NCI-H2107 (cell line): Measurements from ENCODE around the gene CST4.
"Not testable (repeated sequence)": the region's sequence is repeated elsewhere in the genome, so short reads cannot be mapped to it uniquely, and the experiment has no call there.

ENCODE experiments used
- DNase-seq: peaks from one replicate; lab custom pipeline; 2025; lab: John Stamatoyannopoulos, UW

The CST4 gene

DNA sequence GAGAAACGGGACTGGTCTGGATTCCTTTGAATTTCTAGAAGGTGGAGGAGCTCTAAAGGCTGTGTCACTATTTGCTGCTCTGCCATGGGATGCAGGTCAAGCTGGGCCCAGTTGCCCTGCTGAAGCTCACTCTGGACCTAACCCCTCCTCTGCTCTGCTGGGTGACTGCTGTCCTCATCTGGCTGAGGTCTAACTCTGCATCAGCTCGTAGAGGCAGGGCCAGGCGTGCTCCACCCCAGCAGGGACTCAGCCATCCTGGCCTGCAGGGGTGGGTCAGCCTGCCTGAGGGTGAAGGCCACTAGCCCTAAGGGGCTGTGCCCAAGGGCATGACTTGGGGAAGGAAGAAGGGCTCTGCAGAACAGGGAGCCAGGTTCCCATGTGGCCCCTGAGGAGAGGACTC lies 852 bp downstream of the CST4 start:
- no peak for DNase-seq

DNA sequence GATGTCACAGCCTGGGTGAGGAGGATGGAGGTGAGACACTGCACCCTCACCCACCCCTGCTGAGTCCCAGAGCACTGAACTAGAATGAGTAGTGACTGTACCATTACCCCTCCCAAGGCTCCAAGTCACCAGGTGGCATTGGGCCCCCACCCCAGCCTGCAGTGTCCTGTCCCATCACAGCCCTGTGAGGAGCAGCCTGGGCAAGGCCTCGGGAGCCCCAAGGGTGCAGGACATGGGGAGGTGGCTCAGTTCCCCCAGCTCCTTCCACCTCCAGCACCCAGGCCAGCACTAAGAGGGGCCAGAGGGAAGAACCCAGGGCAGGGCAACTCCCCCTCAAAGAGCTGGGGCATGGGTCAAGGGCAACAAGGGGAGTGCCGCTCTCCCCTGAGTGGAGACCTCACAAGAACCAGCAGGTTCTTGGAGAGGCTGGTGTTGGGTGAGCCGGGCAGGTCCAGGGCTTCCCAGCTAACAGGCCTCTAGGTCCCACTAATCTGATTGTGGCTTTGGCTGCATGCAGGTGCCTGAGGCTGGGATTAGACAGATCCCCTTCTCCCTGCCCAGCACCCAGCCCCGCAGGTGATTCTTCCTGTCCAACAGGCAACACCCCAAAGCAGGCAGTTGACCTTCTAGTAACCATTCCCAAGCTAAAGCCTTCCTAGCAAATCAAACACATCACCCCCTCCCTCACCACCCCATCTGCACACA lies 2.6 kb downstream of the CST4 start:
- no peak for DNase-seq

DNA sequence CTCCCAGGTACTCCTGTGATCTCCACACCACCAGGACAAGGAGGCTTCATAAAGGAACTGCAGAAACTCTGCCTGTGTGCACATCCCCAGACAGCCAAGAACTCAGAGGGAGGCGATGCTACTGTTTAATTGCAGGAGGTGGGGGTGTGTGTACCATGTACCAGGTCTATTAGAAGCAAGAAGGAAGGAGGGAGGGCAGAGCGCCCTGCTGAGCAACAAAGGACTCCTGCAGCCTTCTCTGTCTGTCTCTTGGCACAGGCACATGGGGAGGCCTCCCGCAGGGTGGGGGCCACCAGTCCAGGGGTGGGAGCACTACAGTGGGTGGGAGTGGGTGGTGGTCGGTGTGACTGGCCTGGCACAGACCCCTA lies 3.3 kb downstream of the CST4 start:
- DNase-seq = not testable (repeated sequence)

DNA sequence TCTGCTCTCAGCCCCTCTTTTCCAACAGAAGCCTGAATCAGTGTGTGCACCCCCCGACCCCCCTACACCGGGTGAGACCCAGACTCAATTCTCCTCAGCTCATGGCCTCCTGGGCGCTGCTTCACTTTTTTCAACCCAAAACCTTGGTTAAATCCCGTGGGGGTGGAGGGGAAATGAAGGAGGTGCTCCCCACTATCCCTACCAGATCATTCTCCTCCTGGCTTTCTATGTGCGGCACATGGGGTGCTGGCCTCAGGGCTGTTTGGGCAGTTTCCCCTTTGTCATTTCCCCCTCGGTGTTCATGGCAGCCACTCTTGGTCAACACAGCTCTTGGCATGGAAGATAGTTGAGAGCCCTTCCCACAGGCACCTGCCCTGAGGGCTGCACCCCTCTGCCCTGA lies 4.6 kb downstream of the CST4 start:
- DNase-seq = no peak

DNA sequence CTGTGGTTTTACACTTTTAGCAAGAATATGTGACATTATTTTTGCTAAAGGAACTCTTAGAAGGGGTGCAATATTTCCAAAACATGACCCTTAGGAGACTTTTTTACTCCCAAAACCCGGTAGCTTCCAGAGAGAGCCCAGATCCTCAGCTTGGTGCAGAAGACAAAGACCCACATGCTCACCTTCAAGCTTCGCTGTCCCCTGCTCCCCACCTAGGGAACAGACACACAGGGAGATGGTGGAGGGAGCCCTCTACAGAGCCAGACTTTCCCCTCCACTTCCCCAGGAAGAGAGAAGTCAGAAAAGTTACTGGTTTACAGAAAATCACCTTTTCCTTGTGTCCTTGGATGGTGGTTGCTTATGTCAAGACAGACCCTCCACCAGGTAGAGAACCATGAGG lies 5.0 kb downstream of the CST4 start:
- DNase-seq = no peak

DNA sequence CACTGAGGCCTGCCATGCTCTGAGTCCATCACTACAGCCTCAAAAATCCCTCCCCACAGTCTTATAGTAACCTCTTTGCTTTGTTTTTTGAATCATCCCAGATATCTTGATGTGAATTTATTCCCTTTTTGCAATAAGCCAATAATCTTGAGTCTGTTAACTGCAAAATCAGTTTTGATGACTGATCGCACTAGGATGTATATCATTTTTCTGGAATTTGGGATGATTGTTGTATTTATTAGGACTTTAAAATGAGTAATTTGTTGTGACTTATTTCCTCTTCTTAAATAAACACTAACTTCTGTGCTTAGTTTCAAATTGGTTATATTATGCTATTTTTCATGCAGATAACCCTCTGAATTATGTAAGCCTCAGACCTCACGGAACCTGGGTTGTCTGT lies 5.6 kb downstream of the CST4 start:
- DNase-seq = no peak

DNA sequence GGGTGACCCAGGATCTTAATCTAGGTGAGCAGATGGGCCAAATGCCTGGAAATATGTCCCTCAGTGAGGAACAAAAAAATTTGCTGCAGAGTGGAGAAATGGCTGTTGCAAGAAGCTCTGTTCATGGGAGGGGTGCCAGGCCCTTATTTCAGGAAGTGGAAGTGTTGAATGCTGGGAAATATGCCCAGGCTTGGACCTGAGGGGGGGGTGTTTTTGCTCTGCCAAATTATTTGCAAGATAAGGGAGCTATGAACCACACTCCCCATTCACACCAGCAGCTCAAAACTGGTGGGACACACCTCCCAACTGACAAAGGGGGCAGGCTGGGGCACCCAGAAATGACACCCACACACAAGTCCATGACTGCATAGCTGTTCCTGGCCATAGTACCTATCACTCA lies 8.7 kb downstream of the CST4 start:
- DNase-seq = no peak

DNA sequence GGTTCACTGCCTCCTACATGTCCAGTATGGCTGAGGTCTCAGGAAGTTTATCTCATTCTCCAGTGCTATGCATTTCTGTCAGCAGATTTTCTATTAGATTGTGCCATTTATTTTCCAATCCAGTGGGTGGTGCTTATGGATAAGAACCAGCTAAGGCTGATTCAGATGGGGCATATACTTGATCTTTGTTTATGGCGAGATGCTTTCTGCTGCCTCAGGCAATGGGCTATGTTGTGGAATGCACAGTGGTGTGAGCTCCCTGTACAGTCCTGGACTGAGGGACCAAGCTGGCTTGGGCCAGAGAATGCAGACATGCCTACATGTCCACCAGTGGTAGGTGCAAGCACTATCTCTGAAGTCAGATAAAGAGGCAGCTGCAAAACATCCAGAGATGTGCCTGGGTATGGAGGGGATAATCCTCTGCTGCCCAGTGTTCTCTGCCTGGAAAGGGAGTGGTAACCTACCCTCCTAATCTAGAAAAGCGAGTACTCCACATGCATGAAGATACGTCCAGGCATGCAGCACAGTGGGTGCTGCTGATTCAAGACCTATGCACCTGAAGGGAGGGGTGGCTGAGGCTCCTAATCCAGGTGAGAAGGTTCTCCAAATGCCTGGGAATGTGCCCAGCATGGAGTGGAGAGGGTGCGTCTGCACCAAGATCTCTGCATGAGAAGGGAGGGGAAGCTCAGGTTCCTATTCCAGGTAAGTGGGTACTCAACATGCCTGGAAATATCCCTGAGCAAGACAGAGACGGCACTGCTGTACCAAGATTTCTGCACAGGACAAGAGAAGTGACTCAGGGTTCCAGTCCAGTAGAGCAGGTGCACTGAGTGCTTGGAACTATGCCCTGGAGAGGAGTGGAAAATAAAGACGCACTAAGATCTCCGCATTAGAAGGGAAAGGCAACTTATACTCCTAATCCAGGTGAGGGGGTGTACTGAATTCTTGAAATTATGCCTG lies 9.4 kb downstream of the CST4 start:
- DNase-seq = no peak

DNA sequence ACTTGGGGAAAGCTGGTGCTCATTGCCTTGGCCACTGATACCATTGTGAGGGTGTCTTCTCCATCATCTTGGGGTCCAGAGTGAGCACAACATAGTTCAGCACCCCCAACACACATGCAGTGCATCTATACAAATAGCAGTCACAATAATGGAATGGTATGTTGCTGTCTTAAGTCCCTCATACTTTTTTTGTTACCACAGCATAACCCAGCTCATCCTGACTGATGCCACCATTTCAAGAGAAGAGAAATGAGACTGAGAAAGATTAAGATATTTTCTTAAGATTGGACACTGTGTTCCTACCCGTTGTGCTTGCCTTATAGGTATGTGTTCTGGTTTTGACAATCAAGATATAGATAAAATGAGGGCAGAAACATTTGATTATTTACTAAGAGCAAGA lies 15.6 kb downstream of the CST4 start:
- DNase-seq = no peak

DNA sequence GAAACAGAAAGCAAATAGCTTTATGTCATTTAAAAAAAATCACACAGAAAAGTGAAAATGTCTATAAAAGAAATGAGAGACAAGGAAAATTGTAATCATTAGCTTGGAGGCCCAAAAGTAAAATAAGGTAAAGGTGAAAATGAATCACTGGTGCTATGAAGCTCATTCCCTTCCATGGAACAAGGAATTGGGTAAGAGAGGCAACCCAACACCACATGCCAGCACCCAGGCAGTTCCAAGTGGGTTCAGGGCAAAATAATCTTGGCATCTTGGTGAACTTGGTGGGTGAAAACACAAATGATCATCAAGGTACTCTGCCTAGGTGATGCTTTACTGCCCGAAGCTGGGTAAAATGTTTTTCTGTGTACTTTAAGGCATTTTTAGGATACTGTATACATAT lies 16.7 kb downstream of the CST4 start:
- no peak for DNase-seq

DNA sequence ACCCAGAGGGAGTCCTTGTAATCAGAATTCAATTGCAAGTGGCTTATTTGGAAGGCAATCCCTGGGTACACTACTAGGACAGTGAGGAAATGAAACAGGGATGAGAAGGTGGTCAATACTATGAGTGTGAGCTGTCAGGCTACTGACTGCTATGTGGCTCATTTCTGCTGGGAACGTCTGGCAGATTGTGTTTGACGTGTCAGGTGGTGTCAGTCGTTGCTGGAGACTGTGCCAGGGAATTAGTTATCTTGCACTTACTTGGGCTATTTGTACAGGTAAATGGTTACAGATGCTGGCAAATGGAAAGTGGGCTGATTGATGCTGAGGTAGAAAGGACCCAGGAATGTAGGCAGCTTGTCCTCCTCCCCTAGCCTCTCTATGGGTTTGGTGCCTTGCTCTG lies 17.4 kb downstream of the CST4 start:
- no peak for DNase-seq

DNA sequence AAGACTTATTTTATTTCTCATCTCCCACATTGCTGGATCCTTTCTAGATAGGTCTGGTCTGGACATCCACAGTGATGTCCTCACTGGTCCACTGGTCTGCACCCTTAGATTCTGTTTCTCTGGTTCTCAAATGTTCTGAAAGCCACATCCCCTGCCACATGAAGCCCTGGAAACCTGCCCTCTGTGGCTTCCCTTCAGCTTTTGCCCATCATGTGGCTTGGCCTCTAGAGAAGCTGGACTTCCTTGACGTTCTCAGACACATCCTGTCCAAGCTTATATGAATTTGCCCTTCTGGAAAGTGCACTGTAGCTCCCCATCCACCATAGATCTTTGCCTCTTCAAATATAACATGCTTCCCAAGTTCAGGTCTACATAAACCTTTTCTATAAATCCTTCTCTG lies 18.5 kb downstream of the CST4 start:
- DNase-seq = no peak

DNA sequence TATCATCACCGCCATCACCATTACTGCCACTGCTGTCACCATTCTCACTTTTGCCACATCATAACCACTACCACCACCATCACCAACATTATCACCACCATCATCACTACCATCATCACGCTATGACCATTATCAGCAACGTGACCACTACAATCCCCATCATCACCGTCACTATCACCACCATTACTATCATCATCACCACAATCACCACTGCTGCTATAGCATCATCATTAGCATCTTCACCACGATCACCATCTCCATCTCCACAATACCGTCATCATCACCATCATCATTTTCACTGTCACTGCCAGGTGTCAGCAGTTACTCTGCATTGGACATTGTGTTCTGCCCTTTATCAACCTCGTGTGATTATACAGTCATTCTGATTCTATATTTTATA lies 19.0 kb downstream of the CST4 start:
- DNase-seq = no peak

DNA sequence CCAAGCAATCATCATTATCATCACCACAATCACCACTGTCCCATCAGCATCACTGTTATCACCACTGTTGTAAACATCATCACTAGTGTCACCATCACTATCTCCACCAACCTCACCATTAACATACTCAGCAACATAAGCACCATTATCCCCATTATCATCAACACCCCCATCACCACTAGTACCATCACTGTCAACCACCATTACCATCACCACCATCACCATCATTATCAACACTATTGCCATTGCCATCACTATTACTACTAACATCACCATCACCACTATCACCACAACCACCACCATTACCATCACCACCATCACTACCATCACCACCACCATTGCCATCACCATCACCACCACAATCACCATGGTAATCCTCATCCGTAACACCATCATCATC lies 19.5 kb downstream of the CST4 start:
- DNase-seq = no peak

DNA sequence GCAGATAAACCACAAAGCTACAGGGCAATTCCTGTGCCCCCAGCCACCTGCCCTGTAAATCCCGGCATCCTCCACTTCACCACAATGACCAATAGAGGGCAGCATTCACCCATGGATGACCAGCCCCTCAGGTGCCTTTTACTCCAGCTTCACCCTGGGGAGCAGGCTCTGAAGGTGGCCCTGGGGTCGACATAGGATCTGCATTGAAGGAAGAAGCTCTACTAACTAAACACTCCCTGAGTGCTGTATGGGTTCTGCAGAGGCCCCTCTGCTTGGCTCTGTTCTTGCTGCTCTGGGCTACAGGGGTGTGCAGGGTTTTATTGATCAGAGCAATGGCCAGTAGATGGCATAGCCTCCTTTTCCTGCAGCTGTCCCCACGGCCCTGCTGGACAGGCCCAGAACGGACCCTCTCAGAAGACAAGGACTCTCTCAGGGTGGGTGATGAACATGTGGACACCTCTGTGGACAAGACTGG lies 20.3 kb downstream of the CST4 start:
- DNase-seq = peak; percentile 9

DNA sequence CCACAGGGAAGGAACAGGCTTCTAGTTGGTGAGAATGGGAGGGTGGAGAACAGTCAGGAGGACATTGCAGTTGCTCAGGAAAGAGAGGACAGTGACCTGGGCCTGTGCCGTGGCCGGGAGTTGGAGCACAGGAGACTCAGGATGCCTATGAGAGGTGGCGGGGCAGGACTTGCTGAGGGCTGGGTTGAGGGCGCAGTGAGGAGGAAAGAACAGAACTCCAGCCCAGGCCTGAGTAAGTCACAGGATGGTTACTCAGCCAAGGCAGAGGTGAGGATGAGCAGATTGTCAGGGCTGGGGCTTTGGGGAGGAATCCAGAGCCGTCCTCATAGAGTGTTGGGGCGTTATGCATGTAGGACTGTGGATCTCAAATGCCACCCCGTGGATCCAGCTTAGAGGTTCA lies 21.2 kb downstream of the CST4 start:
- DNase-seq = no peak

DNA sequence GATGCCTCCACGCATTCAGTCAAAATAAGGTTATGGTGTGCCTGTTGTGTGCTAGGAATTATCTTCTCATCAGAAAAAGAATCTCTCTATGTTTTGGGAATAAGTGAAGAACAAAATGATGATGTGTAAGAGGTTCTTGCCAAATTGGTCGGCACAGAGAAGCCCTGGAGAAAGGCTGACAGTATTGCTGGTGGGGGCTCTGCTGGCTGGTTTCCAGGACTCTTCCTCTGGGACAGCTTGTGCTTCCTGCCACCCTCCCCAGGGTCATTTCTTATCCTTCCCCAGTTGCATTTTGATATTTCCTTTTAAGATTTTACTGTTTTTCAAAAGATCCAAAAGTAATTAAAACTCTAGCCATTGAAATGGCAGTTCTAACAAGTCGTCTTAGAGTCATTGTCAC lies 22.1 kb downstream of the CST4 start:
- no peak for DNase-seq

DNA sequence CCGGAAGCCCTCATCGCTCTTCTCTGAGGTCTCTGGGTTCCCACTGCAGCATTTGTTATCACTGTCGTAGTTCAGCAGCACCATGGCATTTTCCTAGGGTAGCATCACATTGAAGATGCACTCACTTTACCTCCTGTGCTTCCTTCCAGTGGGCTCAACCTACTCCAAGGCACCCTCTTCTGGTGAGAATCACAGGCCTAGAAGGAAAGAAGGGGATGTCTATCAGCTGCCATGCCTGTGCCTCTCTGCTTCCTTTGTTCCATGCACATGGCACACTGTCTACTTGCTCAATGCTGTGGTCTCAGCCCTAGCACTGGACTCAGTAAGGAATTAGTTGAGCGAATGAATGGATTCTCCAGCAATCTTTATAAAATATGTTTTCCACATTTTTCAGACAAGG lies 22.6 kb downstream of the CST4 start:
- no peak for DNase-seq

DNA sequence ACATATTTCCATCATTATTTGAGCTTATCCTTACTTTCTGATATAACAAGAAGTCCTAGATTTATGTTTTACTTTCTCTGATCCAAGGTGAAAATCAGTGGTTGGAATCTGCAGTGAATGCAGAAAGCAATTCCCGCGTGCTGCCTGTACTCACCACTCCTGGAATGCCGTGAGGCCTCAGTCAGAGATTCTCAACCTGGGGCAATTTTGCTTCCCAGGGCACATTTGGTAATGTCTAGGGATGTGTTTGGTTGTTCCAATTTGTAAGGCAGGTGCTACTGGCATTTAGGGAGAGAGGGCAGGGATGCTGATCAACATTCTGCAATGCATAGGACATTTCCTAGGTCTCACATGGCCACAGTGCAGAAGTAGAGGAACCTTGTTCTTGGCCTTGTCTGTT lies 23.9 kb downstream of the CST4 start:
- DNase-seq = no peak

DNA sequence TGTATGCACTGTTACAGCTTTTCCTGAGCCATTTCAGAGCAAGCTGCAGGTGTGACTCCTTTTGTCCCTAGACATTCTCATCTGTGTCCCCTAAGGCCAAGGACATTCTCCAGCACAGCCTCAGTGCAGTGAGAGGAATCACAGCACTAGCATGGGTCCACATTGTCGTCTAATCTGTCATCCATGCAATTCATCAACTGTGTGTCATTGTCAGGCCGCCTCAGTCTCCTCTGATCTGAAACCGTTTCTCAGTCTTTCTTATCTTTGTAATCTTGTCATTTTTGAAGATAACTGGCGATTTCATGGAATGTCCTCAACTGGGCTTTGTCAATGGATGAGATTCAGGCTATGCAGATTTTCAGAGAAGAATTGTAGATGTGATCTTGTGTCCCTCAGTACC lies 24.8 kb downstream of the CST4 start:
- DNase-seq = not testable (repeated sequence)

DNA sequence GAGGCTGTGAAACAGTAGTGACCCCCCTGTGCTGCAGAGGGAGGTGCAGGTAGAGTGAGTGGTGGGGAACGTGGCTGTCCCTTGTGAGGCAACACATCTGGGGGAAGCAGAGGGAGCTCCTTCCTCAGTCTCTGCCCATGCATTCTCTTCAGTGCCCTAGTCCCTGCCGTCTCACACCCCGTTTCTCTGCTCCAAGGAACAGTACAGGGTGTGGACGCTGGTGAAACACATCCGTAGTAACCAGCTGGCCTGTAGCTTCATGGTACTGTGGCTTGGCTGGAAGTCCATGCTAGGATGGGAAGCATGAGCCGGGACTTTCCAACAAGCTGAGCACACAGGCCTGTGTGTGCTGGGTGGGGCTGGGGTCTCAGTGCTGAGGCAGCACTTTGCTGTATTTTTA lies 25.7 kb downstream of the CST4 start:
- DNase-seq = no peak

DNA sequence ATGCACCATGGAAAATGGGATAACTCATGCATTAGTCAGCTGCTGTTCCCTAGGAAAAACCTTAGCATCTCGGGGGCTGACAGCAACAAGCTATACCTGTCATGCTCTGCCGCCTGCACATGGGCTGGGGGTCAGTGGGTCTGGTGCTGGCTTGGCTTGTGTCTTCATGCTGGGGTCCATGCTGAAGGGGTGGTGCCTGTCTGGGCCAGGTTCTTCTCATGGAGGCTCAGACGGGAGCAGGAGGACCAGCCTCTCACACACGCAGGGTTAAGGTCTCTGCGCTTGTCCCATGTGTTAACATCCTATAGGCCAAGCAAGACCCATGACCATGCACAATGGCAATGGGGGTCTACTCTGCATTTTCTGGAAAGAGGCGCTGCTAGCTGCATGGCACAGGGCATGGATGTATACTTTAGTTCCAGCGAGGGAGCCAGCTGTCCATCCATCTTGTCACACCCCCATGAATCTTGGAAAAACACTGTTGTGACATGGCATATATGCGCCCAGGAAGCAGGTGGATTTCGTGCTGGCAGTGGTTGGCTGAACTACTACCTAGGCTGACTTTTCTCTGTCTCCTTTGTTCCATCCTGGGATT lies 26.5 kb downstream of the CST4 start:
- DNase-seq = no peak

DNA sequence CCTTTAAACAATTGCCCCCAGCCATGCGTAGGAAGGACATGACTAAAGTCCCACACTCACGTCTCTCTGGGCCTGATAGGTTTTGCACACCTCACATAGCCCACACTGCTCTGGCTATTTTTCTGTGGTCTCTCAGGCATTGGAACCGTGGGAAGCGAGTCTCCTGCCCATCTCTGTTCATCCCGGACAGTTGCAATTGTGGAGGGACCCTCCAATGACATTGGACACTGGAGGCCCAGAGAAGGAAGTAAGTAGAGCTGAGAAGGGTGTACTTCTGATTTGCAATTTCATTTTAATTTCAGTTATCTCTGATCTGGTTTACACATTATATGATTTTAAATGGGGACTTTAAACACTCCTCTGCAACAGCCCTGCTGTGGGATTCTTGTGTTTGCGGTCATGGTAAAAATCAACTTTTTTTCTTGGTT lies 27.8 kb downstream of the CST4 start:
- DNase-seq = no peak
